GM12891 (cell line): ENCODE data around the gene PGGHG.

Experiments
- PAX5 ChIP-seq: IDR thresholded peaks from 2 replicates; pipeline ENCODE4 v1.6.1; 2011; ENCODE audit warnings: low read length, moderate library complexity, mild to moderate bottlenecking; ENCODE audit not compliant: insufficient read depth, severe bottlenecking
- POLR2A ChIP-seq: IDR thresholded peaks from 2 replicates; pipeline ENCODE4 v1.6.1; 2011; ENCODE audit warnings: low read depth, low read length, control low read depth
- POLR2AphosphoS5 ChIP-seq: IDR thresholded peaks from 2 replicates; pipeline ENCODE4 v1.6.1; 2011; ENCODE audit warnings: low read depth, low read length, control low read depth
- POU2F2 ChIP-seq: IDR thresholded peaks from 2 replicates; pipeline ENCODE4 v1.6.1; 2011; ENCODE audit warnings: low read depth, mild to moderate bottlenecking, control low read depth, low read length, moderate library complexity
- SPI1 ChIP-seq: IDR thresholded peaks from 2 replicates; pipeline ENCODE4 v1.6.1; 2011; ENCODE audit warnings: low read depth, low read length, control low read depth
- TAF1 ChIP-seq: IDR thresholded peaks from 2 replicates; pipeline ENCODE4 v1.6.1; 2011; ENCODE audit warnings: low read depth, low read length, control low read depth

- TF ChIP-seq POLR2A (no peak), TAF1 (no peak), POLR2AphosphoS5 (no peak), SPI1 (no peak), PAX5 (no peak), POU2F2 (no peak)
These were observed at the start of gene PGGHG for GRCh38 chr11:288478-289397.
